Measurements from ENCODE around the gene ZC3H10. TPM values are rescaled to one million over a fixed set of nuclear protein-coding genes. Genes with fewer than 3 reads are reported as not detected.

The ZC3H10 gene
- total and polyA plus RNA-seq, 2 of the 8 experiments (the other 6 are each of a cell fraction or from before 2014, with no cell fraction given) = 4.0 to 11.2 TPM

DNA sequence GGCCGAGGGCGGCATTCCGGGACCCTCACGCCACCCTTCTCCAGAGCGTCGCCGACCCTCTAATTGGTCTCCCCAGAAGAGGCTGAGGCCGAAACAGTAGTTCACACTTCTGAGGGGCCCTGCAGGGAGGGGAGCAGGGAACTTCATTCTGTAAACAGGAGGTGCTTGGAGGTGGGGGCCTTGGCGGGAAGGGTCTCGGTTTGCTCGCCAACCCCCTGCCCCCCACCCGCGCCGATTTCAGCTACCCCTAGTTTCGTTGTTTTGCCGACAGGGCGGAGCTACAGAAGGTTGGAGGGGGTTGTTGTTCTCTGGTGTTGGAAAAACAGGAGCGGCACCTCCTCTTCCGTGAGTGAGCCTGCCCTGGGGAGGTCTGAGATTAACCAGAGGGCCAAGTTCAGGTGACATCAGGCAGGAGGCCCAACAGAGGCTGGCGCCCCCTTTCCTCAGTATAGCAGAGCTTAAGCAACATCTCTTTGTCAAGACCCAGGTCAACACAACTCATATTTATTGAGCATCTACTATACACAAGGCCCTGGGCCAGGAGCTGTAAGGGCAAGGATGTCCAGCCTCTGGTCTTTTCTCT is 37.4 kb upstream of the ZC3H10 start (continued):
- TF ChIP-seq, protein P1, sequence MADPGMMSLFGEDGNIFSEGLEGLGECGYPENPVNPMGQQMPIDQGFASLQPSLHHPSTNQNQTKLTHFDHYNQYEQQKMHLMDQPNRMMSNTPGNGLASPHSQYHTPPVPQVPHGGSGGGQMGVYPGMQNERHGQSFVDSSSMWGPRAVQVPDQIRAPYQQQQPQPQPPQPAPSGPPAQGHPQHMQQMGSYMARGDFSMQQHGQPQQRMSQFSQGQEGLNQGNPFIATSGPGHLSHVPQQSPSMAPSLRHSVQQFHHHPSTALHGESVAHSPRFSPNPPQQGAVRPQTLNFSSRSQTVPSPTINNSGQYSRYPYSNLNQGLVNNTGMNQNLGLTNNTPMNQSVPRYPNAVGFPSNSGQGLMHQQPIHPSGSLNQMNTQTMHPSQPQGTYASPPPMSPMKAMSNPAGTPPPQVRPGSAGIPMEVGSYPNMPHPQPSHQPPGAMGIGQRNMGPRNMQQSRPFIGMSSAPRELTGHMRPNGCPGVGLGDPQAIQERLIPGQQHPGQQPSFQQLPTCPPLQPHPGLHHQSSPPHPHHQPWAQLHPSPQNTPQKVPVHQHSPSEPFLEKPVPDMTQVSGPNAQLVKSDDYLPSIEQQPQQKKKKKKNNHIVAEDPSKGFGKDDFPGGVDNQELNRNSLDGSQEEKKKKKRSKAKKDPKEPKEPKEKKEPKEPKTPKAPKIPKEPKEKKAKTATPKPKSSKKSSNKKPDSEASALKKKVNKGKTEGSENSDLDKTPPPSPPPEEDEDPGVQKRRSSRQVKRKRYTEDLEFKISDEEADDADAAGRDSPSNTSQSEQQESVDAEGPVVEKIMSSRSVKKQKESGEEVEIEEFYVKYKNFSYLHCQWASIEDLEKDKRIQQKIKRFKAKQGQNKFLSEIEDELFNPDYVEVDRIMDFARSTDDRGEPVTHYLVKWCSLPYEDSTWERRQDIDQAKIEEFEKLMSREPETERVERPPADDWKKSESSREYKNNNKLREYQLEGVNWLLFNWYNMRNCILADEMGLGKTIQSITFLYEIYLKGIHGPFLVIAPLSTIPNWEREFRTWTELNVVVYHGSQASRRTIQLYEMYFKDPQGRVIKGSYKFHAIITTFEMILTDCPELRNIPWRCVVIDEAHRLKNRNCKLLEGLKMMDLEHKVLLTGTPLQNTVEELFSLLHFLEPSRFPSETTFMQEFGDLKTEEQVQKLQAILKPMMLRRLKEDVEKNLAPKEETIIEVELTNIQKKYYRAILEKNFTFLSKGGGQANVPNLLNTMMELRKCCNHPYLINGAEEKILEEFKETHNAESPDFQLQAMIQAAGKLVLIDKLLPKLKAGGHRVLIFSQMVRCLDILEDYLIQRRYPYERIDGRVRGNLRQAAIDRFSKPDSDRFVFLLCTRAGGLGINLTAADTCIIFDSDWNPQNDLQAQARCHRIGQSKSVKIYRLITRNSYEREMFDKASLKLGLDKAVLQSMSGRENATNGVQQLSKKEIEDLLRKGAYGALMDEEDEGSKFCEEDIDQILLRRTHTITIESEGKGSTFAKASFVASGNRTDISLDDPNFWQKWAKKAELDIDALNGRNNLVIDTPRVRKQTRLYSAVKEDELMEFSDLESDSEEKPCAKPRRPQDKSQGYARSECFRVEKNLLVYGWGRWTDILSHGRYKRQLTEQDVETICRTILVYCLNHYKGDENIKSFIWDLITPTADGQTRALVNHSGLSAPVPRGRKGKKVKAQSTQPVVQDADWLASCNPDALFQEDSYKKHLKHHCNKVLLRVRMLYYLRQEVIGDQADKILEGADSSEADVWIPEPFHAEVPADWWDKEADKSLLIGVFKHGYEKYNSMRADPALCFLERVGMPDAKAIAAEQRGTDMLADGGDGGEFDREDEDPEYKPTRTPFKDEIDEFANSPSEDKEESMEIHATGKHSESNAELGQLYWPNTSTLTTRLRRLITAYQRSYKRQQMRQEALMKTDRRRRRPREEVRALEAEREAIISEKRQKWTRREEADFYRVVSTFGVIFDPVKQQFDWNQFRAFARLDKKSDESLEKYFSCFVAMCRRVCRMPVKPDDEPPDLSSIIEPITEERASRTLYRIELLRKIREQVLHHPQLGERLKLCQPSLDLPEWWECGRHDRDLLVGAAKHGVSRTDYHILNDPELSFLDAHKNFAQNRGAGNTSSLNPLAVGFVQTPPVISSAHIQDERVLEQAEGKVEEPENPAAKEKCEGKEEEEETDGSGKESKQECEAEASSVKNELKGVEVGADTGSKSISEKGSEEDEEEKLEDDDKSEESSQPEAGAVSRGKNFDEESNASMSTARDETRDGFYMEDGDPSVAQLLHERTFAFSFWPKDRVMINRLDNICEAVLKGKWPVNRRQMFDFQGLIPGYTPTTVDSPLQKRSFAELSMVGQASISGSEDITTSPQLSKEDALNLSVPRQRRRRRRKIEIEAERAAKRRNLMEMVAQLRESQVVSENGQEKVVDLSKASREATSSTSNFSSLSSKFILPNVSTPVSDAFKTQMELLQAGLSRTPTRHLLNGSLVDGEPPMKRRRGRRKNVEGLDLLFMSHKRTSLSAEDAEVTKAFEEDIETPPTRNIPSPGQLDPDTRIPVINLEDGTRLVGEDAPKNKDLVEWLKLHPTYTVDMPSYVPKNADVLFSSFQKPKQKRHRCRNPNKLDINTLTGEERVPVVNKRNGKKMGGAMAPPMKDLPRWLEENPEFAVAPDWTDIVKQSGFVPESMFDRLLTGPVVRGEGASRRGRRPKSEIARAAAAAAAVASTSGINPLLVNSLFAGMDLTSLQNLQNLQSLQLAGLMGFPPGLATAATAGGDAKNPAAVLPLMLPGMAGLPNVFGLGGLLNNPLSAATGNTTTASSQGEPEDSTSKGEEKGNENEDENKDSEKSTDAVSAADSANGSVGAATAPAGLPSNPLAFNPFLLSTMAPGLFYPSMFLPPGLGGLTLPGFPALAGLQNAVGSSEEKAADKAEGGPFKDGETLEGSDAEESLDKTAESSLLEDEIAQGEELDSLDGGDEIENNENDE (IDR thresholded peaks at IDR 0.05; ENCODE audit: insufficient replicate concordance, low read length) = no peak
- no peak for TF ChIP-seq JUN (IDR thresholded peaks at IDR 0.05; ENCODE audit: low read depth, low read length)
- no peak for TF ChIP-seq GTF2F1 (IDR thresholded peaks at IDR 0.05; ENCODE audit: borderline replicate concordance, low read depth, low read length)
- TF ChIP-seq BACH1 (IDR thresholded peaks at IDR 0.05; ENCODE audit: low read length) = no peak
- peak; percentile 74; the same call in 1 of the 2 replicates for TF ChIP-seq ATF2 (IDR thresholded peaks at IDR 0.05; ENCODE audit: low read length)
- 0 out of 2 replicates have a peak, but pooled peaks have one; percentile 5 for TF ChIP-seq CREB1 (IDR thresholded peaks at IDR 0.05)
- peak; percentile 34 for TF ChIP-seq SAP30 (IDR thresholded peaks at IDR 0.05; ENCODE audit: insufficient read depth, insufficient replicate concordance, low read length)
- TF ChIP-seq SUZ12 (IDR thresholded peaks at IDR 0.05; ENCODE audit: low read length) = no peak
- TF ChIP-seq SRF (IDR thresholded peaks at IDR 0.05; ENCODE audit: low read depth, low read length) = no peak

Measured in H1 (cell line).